GM21381 (cell line): ENCODE measurements around the gene MSX1.

ENCODE experiments used
- ATAC-seq: cut with Tn5 transposase; IDR thresholded peaks from one replicate; pipeline ENCODE4 v1.9.1; 2021; ENCODE audit warnings: mild to moderate bottlenecking, moderate library complexity; ENCODE audit not compliant: unreplicated experiment

The MSX1 gene

DNA sequence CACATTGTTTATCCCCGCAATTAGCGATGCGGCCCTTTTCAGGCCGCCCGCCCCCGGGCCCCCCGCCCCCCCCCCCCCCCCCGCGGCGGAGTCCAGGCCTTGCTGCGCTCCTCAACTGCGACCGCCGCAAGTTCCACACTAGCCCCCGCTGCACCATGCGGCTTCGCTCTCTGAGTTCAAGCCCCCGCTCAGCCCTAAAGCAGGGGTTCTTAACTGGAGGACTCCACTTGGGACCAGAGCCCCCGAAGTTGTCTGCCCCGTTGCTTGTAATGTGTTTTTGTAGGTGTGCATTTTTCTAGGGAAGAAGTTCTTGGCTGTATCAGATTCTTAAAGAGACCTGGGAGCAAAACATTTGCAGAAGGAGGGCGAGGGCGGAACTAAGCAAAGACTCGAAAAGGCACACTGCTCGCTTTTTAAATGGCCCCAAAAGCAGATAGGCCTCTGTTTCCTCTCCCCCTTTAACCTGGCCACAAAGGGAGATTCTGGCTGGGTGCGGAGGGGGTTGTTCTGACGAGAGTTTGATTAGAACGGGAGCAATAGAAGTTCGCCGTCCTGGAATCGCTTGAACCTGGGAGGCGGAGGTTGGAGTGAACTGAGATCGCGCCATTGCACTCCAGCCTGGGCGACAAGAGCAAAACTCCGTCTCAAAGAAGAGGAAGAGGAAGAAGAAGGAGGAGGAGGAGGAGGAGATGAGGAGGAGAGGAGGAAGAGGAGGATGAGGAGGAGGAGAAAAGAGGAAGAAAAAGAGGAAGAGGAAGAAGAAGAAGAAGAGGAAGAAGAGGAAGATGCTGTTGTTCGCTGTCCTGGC is 2.3 kb upstream of the MSX1 start:
- no peak for ATAC-seq

DNA sequence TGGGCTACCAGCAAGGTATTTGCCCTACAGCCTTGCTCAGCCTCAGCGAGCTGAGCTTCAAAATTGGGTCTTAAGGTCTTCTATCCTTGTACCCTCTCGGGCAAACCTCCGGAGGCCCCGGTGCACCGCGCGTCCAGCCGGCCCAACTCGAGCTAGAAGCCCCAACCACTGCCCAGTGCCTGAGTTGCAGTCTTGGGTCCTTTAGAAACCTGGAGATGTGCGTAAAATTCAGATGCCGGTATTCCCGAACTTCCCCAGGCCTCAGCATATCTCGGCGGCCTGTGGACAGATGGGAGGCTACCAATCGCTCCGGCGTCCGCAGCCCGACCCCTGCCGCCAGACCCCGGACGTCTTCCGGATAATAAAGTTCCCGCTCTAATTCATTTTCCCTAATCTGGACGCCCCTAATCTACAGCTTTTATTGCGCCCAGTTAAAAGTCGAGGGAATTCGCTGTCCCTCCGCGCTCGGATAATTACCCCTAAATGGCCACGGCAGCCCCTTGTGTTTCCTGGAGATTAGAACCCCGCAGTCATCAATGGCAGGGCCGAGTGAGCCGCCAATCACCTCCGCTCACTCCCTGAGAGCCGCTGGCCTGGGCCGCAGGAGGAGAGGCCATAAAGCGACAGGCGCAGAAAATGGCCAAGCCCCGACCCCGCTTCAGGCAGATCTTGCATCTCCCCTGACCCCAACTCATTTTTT is 1.5 kb upstream of the MSX1 start:
- ATAC-seq = no peak

DNA sequence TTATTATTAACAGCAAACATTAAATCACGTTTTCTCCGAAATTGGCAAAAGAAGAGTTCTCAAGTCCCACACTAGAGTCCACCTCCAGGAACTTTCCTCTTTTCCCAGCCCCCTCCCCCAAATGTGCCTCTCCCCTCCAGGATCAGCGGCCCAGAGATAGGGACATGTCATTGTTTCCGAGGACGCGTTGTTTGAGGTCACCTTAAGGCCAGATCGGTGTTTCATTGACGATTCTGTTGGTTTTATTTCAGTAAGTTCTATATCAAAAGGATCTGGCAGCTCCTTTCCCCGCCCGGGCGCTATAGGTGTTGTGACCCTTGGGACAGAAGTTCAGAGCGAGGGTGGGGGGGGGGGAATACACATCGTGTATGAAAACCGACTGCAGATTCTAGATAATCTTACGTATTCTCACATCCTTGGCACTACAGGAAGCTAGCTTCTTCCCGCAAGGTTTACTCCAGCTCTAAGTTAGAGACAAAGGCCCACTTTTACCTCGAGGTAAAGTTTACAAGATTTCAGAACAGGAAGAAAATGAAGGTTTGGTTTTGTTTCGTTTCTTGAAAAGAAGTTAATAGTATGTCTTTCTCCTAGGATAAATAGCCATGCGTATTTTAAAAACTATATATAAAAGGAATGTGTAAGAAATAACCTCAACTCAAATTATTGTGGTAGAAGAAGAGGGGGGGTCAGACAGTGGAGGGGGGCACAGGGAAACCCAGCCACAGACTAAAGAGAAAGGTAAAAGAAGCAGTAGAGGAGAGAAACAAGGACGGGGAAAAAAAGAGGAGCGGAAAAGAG is 739 bp upstream of the MSX1 start:
- ATAC-seq = no peak

DNA sequence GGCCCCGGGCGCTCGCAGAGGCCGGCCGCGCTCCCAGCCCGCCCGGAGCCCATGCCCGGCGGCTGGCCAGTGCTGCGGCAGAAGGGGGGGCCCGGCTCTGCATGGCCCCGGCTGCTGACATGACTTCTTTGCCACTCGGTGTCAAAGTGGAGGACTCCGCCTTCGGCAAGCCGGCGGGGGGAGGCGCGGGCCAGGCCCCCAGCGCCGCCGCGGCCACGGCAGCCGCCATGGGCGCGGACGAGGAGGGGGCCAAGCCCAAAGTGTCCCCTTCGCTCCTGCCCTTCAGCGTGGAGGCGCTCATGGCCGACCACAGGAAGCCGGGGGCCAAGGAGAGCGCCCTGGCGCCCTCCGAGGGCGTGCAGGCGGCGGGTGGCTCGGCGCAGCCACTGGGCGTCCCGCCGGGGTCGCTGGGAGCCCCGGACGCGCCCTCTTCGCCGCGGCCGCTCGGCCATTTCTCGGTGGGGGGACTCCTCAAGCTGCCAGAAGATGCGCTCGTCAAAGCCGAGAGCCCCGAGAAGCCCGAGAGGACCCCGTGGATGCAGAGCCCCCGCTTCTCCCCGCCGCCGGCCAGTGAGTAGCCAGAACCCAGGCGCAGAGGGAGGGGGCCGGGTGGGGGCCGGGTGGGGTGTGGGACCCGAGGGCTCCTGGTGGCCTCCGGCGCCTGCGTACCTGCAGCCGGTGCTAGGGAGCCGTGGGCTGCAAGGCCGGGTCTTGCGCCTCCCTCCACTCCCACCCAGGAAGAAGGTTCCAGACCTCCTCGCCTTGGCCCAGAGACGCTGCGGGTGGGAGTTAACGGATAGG is 534 bp downstream of the MSX1 start:
- ATAC-seq = peak; percentile 41

DNA sequence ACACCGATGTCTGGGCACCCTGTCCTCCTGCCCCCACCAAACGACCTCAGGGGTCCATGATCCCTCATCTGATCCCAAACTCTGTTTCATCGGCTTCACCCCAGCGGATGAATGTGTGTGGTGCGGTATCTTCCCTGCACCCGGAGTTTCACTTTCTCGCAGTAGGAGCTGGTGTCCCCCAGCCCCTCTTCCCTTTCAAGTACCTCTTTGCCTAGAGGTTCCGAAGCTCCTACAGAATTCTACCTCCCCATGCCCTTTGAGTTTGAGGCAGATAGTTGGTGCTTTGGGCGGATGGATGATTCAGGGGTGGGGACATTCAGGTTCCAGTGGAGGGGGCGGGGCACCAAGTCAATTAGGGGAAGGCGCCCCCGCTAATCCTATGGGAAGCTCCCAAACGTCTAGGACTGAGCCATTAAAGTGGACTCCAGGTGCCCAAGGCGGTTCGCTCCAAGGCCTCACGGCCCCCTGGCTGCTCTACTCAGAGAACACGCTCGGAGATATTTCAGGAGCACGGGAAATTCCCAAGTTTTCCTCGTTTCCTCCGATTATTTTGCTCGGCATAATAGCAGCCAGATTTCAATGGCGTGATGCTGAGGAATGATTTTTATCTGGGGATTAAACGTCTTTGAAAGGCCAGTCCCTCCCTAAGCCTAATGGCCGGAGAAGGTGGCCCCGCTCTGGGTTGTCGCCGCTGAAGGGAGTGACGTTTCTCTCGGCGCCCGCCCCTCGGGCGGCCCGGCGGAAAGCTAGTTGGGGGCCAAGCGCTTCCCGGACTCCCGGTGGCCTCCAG is 1.3 kb downstream of the MSX1 start:
- ATAC-seq = no peak

DNA sequence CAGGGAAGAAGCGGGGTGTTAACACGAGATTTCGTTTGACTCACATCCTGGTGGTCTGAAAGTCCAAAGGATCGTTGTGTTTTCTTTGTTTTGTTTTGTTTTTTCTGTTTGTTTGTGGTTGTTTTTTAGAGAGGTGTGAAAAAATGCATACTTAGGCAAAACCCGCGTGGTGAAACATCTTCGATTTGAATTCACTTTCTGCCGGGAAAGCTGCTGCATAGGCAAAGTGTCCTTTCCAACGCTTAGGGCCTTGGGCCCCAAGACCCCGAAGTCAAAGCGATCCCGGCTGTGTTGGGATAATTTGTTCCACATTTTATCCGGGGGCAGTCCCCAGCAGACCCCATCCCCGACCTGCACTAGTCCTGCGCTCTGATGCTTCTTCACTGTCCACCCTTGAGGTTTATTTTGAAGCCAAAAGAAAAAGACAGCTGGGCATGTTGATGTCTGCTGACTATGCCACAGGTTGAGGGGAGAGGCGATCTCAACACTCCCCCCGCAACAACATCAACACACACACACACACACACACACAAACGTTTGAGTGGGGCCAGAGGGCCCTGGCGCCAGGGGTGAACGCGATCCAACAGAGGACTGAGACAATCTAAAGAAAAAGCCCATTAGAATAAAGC is 2.0 kb downstream of the MSX1 start:
- ATAC-seq = no peak

DNA sequence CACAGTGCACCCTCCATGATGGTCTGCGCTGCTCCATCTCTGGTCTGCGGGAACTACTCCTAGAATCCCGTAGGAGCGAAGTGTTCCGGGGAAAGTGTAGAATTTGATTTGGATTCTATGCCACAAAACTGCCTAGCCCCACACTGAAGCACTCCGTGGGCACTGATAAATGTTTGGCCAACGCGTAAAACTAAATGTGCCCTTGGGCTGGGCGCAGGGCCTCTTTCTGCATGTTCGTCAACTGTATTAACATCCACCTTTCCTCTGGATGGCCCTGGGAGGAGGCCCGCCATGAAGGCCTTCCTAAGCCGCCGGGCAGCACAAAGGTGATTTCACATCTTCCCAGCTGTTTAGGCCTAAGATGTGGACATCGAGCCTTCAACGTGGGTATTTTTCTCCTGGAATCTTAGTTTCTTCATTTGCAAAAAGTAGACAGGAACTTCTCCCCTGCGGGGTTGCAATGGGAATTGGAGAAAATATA is 2.6 kb downstream of the MSX1 start:
- ATAC-seq = no peak

DNA sequence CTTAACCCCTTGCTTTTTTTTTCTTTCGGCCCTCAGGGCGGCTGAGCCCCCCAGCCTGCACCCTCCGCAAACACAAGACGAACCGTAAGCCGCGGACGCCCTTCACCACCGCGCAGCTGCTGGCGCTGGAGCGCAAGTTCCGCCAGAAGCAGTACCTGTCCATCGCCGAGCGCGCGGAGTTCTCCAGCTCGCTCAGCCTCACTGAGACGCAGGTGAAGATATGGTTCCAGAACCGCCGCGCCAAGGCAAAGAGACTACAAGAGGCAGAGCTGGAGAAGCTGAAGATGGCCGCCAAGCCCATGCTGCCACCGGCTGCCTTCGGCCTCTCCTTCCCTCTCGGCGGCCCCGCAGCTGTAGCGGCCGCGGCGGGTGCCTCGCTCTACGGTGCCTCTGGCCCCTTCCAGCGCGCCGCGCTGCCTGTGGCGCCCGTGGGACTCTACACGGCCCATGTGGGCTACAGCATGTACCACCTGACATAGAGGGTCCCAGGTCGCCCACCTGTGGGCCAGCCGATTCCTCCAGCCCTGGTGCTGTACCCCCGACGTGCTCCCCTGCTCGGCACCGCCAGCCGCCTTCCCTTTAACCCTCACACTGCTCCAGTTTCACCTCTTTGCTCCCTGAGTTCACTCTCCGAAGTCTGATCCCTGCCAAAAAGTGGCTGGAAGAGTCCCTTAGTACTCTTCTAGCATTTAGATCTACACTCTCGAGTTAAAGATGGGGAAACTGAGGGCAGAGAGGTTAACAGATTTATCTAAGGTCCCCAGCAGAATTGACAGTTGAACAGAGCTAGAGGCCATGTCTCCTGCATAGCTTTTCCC is 3.4 kb downstream of the MSX1 start:
- ATAC-seq = no peak

DNA sequence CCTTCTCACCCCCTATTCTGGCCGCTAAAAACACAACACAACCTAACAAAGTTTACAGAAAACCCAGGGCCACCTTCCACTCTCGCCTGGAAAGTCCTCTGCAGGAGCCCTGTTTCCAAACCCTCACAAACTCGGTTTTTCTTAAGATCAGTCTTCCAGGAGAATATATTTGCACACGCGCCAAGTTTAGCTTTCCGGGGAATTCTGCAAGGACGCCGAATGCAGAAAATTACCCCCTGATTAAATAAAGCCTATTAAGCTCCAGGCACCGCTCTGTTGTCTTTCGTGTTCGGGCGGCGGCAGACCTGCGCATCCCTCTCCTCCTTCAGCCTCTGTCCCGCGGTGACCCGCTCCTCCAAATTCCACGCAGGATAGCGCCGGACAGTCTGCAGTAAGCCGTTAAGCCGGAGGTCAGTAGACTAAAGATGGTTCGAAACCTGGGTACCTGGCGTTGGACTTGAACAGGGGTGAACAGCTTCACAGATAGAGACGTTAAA is 5.0 kb downstream of the MSX1 start:
- no peak for ATAC-seq

DNA sequence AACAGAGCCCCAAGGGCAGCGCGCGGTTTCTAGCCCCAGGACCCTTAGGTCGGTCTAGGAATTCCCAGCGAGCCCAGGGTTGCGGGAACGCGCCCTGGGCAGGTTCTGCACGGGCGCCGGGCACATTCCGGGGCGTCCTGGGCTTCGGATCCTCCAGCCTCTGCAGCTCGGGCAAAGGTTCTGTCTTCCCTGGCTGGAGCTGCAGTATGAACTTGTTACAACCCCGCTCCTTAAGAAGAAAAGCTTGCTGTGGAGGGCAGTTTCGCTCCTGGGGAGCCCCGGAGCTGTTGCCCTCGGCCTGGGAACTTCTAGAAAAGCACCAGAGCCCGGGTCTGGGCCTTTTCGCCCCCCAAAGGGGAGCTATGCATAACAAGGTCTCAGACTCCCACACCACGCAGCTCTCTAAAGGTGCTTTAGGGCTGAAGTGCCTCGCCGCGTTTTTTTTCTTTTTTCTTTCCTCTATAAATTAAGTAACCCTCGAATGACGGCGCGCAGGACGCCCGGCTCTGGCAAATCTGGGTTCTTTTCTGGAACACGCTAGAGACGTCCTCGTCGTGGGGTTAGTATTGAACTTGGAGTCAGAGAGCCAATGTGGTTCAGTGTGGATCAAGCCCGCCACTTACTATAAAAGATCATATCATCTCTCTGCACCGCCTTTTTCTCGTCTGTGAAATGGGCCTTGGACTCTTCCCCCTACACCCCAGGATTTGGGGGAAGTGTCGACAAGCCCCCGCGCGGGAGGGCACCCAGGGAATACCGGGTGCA is 5.7 kb downstream of the MSX1 start:
- no peak for ATAC-seq

DNA sequence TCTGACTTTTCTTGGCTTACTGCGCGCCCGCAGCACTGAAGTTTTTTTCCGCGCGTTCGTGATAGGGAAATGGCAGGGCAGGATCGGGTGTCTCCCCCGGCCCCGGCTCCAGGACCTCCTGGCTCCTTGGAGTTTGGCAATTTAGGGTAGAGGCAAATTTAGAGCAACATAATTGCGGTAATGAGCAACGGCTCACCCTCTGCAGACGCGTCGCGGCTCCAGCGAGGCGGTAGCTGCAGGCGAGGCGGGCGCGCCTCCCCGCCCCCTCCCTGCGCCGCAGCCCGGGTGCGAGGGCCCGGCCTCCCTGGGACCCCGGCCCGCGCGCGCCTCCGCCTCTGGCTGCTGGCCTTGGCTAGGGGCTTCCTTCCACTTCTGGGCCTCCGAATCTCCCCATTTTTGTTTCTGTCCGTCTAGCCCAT is 6.2 kb downstream of the MSX1 start:
- ATAC-seq = no peak

DNA sequence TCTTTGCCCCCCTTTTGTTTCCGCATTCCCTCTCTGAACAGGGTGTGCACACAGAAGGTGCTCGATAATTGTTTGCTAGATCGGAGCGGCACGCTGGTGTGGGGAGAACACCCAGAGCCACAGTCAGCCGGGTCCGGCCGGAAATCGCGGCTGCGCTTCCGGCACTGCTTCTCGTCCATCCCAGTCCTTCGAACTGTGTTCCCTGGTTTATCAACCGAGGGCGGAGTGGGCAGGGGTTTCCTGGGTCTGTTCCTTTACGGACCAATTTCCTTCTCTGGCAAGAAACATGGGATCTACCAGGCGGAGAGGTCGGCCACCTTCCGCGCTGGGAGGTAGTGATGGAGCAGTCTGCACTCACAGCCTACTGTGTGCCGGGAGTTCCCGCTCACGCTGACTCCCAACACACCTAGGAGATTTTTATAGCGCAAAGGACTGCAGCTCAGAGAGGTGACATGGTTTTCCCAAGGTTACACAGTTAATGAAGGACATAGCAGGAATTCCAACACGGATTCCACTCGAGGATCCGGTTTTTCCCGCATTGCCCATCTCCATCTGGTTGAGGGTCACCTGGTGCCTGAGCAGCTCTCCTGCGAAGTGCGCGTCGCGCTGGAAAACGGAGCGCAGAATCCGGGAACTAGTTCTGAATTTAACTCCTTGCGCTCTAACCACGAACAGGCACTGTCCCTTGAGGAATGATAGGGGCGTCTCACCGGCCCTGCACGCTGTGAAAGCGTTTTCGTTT is 6.8 kb downstream of the MSX1 start:
- no peak for ATAC-seq

DNA sequence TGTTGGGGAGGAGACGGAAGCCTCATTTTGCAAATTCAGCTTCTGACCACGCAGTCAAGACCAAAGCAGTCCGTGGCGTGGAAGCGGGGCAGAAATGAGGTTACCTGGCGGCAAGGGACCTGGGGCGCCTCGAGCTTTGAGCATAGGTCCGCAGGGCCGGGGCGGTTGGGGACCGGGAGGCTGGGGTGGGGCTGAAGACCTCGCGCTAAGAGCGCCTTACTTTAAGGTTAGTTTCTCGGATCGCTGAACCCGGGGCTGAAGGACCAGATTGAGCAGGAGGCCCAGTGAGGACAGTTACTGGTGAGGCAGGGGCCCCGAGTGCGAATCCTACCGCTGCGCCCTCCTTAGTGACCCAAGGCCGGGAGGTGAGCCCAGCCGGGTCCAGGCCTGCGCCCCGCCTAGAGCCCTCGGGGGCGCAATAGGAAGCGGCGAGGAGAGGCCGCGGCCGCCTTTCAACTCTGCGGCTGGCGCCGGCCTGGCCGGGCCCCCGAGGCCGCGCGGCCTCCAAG is 7.5 kb downstream of the MSX1 start:
- no peak for ATAC-seq

DNA sequence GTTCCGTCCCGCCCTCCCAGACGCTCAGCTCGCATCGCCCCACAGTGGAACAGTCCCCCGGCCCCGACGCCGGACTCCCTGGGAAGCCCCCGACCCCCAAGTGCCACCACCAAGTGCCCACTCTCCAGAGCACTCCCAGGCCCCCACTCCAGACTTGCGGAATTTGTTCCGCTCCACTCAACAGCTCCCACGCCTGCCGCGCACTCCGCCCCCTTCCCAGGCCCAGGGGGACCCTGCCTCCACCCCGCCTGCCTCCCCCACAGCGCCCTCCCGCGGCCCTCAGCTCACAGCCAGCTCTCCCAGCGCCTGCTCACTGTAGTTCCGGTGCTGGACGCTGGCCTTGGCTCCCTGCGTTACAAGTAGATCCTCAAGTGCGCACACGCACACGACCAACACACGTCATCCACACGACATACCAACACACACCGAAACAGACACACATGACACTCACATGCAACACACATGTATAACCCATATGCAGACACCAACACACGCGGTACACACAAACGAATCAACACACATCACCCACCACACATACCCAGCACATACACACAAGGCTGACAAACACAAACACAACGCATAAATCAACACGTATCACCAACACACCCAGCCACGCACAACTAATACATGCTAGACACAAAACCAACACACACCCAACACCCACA is 8.0 kb downstream of the MSX1 start:
- ATAC-seq = no peak

DNA sequence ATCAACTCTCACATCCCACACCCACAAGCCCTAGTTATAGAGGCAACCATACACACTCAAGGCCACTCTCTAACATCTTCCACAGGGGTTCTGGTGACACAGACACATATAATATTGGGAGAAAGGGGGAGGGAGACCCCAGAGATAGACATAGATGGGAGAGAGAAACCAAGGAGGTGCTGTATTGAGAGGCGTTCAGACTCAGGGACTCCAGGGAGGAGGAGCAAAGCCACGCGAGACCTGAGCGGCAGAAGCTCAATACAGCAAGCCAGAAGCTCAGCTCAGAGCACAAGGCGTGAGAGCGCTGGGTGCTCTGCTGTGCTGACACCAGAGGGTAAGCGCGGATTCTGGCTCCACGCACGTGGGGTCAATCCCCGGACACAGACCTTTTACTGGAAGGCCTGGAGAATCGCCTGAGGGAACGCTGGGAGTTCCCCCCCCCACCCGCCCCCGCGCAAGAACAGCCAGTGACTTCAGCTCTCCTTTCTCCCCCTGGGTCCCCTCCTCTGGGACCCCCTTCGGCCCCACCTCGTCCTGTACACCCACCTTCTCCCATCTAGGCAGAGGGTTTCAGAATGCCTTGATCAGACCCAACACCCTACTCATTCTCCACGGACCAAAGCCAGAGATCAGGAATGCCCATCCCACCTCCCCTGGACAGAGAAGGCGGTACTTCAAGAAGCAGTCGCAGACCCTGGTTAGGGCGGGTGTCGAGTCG is 8.7 kb downstream of the MSX1 start:
- ATAC-seq = no peak
